Measurements from ENCODE around the gene TXNDC12. TPM values are rescaled to one million over a fixed set of nuclear protein-coding genes. Genes with fewer than 3 reads are reported as not detected.

TXNDC12 gene
- total and polyA plus RNA-seq, 7 donors: 11.6 to 24.3 (median 16.0) TPM

DNA sequence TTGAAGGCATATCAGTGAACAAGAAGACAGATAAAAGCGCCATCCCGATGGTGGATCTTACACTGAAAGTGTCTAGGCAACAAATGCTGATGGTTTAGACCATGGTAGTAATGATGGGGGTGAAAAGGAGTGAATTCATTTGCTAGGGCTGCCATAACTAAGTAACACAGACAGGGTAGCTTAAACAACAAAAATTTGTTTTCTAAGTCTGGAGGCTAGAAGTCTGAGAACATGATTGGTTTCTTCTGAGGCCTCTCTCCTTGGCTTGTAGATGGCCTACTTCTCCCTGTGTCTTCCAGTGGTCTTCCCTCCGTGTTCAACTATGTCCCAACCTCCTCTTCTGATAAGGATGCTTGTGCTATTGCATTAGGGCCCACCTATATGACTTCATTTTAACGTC, 51.1 kb downstream of the TXNDC12 start:
- ATAC-seq (no peak), DNase-seq (no peak)
- Histone ChIP-seq H3K4me3 (no peak overlapping the region), H3K4me1 (no peaks in the 10 kb centered on the region), H3K27ac (no peak overlapping the region), H3K9me3 (no peaks in the 10 kb centered on the region), H3K36me3 (ENCODE audit: insufficient read depth in 1 of 2, low read depth in 1 of 2) (no peaks in the 10 kb centered on the region), H3K27me3 (ENCODE audit: insufficient read depth in 3 of 3, low read length in 2 of 3) (peaks cover 0 to 6% (median 2%) of the 10 kb centered on the region in 3 donors)
- intact Hi-C loops (cut with DNase I): loop anchor here in 1 of 2 donors (5.0 kb wide), 1 partner anchor 107 kb away; no protein-coding TSS in a partner anchor
- TF ChIP-seq, protein P1, sequence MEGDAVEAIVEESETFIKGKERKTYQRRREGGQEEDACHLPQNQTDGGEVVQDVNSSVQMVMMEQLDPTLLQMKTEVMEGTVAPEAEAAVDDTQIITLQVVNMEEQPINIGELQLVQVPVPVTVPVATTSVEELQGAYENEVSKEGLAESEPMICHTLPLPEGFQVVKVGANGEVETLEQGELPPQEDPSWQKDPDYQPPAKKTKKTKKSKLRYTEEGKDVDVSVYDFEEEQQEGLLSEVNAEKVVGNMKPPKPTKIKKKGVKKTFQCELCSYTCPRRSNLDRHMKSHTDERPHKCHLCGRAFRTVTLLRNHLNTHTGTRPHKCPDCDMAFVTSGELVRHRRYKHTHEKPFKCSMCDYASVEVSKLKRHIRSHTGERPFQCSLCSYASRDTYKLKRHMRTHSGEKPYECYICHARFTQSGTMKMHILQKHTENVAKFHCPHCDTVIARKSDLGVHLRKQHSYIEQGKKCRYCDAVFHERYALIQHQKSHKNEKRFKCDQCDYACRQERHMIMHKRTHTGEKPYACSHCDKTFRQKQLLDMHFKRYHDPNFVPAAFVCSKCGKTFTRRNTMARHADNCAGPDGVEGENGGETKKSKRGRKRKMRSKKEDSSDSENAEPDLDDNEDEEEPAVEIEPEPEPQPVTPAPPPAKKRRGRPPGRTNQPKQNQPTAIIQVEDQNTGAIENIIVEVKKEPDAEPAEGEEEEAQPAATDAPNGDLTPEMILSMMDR (IDR thresholded peaks at IDR 0.05): no peak
- WGBS, 3 donors: 57 to 66% (median 59%) methylated on average over 4 of the region's 4 CpGs

DNA sequence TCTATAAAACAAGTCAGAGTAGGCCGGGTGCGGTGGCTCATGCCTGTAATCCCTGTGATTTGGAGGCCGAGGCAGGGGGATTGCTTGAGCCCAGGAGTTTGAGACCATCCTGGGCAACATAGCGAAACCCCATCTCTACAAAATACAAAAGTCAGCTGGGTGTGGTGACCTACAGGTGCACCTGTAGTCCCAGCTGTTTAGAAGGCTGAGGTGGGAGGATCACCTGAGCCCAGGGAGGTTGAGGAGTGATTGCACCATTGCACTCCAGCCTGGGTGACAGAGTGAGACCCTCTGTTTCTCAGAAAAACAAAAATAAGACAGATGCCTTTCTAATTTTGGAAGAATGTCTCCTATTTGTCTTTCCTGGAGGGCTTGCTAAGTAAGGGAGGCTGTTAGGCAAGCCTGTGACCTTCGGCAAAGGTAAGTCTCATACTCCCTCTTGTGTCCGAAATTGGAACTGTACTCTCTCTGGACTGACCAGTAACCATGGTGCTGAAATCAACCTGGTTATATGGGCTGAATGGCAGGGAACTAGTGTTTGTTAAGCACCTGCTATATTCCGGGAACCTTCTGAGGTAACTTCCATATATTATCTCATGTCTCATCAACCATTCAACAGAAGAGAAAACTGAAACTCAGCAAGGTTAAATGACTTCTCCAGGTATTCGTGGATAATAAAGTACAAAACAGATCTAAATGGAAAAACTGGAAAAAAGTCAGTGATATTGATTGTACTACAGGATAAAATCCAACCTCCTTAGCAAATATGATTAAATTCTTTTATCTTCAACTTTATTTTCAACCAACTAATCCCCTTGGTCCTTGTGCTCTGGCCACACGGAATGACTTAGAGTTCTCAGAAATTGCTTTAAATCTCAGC, 52.7 kb downstream of the TXNDC12 start:
- ATAC-seq: peak; percentile 93 to 97 (median 95)
- H3K36me3 ChIP-seq (ENCODE audit: insufficient read depth in 1 of 2, low read depth in 1 of 2): no peaks in the 10 kb centered on the region
- intact Hi-C loops (cut with DNase I): loop anchor here (1.0 to 5.0 kb wide), 2 partner anchors 105 kb away; no protein-coding TSS in a partner anchor
- TF ChIP-seq, protein P1 (IDR thresholded peaks at IDR 0.05): peak; percentile 93
- peaks cover 0 to 6% (median 2%) of the 10 kb centered on the region in 3 donors for H3K27me3 ChIP-seq (ENCODE audit: insufficient read depth in 3 of 3, low read length in 2 of 3)
- H3K4me1 ChIP-seq: no peaks in the 10 kb centered on the region
- 51 to 52% (median 52%) methylated on average over 9 of the region's 9 CpGs for WGBS, 3 donors
- H3K9me3 ChIP-seq: no peaks in the 10 kb centered on the region
- H3K27ac ChIP-seq: no peak overlapping the region
- H3K4me3 ChIP-seq: no peak overlapping the region
- DNase-seq: no peak

DNA sequence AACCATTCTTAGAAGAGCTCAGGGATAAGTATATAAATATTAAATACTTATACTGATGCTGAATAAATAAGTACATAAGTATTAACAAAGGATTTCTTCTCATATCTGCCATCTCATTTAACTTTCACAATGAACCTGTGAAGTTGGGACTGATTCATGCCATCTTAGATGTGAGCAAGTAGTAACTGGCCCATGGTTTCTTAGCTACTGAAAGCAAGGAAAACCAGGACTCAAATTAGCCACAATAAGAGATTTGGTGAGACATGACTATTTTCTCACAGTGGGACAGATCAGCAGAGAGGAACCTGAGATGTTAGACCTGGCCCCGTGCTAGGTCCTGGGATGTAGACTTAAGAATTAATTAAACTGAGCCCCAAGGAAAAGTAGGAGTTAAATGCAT, 56.3 kb downstream of the TXNDC12 start:
- 80 to 92% (median 81%) methylated on average over 1 of the region's 1 CpG for WGBS, 3 donors
- H3K27ac ChIP-seq: no peak overlapping the region
- H3K4me1 ChIP-seq: no peaks in the 10 kb centered on the region
- DNase-seq: no peak
- no peak overlapping the region for H3K4me3 ChIP-seq
- TF ChIP-seq, protein P1 (IDR thresholded peaks at IDR 0.05): no peak
- intact Hi-C loops (cut with DNase I): no loop called here
- no peak for ATAC-seq
- H3K36me3 ChIP-seq (ENCODE audit: insufficient read depth in 1 of 2, low read depth in 1 of 2): no peaks in the 10 kb centered on the region
- peaks cover 0 to 4% (median 0%) of the 10 kb centered on the region in 3 donors for H3K27me3 ChIP-seq (ENCODE audit: insufficient read depth in 3 of 3, low read length in 2 of 3)
- H3K9me3 ChIP-seq: no peaks in the 10 kb centered on the region

DNA sequence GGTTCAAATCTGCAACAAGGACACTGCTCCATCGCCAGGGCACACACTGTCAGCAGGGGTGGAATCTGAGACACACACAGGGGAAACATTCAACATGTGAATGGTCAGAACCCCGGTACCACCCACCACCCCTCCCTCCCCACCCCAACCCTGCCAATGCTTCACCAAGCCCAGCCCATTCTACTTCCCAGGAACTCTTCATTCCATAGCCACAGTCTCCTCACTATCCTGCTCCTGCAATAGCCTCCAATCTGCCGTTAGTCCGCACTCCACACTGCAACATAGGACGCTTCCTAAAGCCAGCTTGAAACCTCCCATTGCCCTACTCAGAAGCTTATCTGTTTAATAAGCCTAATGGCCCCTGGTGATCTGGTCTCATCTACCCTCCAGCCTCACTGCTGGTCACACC, 57.0 kb downstream of the TXNDC12 start:
- H3K4me3 ChIP-seq: no peak overlapping the region
- no peaks in the 10 kb centered on the region for H3K4me1 ChIP-seq
- no peaks in the 10 kb centered on the region for H3K9me3 ChIP-seq
- H3K36me3 ChIP-seq (ENCODE audit: insufficient read depth in 1 of 2, low read depth in 1 of 2): no peaks in the 10 kb centered on the region
- DNase-seq: no peak
- peaks cover 0 to 9% (median 0%) of the 10 kb centered on the region in 3 donors for H3K27me3 ChIP-seq (ENCODE audit: insufficient read depth in 3 of 3, low read length in 2 of 3)
- intact Hi-C loops (cut with DNase I): no loop called here
- H3K27ac ChIP-seq: no peak overlapping the region
- WGBS, 3 donors: 29 to 31% (median 31%) methylated on average over 5 of the region's 5 CpGs
- no peak for ATAC-seq
- TF ChIP-seq, protein P1 (IDR thresholded peaks at IDR 0.05): no peak

Data from psoas muscle (tissue), 8 donors.